Keratinocyte (primary cell): ENCODE measurements around the gene SSUH2.

ENCODE experiments used
- CTCF ChIP-seq, 3 experiments: IDR thresholded peaks in 1 of 3; conservative IDR thresholded peaks in 1 of 3; optimal IDR thresholded peaks in 1 of 3; 2 replicates in 2 of 3; 3 replicates in 1 of 3; pipeline versions ENCODE3 to v1.5.1; 2011; ENCODE audit warnings: low read length in 3 of 3, mild to moderate bottlenecking in 3 of 3, moderate library complexity in 2 of 3, control low read depth in 1 of 3, inconsistent platforms in 1 of 3; ENCODE audit not compliant: insufficient read depth in 2 of 3; ENCODE audit errors: extremely low read depth in 1 of 3
- EZH2 ChIP-seq: IDR thresholded peaks from one replicate; pipeline ENCODE4 v1.6.1; 2012; ENCODE audit warnings: inconsistent platforms, mild to moderate bottlenecking, low read length, moderate library complexity

DNA sequence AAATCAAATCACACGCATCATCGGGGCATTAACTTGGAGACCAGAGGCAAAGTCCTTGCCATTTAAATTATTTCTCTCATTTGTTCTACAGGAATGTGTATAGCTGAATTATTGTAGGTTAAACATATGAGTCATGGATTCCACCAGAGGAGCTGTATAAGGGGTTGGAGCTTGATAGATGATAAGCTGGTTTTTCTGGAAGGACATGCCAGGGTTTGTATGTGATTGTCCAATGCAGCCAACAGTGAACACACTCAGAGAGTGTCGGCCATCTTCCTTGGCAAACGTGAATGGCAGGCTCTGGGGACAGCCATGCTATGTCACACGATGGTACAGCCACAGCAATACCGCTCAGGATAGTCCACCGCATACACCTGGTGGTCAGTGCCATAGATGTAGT lies 25.1 kb downstream of the SSUH2 start:
- TF ChIP-seq CTCF (optimal IDR thresholded peaks at IDR 0.05 in 1 of 3, IDR thresholded peaks at IDR 0.05 in 1 of 3, conservative IDR thresholded peaks at IDR 0.05 in 1 of 3; ENCODE audit: extremely low read depth in 1 of 3, insufficient read depth in 2 of 3, low read length in 3 of 3) (no peak), EZH2 (no peak)
